ENCODE data around the gene ZFP92. TPM values are rescaled to one million over a fixed set of nuclear protein-coding genes. Genes with fewer than 3 reads are reported as not detected.

Gene ZFP92
- total RNA-seq, 1 donor from 2014 or later, result 0.39 TPM

GRCh38 chrX:153438532-153438931 is 27.3 kb downstream of the ZFP92 start:
- peak in 1 of 2 donors; percentile 34 for DNase-seq (ENCODE audit: low read depth in 2 of 2)

GRCh38 chrX:153439977-153440376 is 28.7 kb downstream of the ZFP92 start:
- no peak for DNase-seq (ENCODE audit: low read depth in 2 of 2)

DNA sequence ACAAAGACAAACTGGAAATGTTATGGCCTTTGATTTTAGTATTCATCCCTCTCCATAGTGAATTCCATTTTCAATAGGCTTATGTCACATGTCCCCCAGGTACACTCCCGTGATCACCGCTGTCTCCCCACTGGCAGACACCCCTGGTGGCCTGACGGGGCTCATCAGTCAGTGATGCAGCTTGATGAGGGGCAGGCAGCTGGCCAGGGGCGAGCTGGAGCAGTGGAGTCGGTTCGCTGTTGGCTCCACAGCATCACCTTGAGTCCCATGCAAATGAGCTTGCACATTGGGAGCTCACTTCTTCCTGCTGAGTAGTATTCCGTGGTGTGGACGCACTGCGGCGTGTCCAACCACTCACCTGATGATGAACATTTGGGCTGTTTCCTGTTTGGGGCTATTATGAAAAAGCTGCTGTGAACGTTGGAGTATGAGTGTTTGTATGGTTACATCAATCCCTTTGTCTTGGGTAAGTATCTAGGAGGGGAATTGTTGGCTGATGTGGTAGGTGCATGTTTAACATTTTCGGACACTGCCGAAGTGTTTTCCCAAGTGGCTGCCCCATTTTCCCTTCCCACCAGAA is 29.4 kb downstream of the ZFP92 start:
- no peak for DNase-seq (ENCODE audit: low read depth in 2 of 2)

- no peak for DNase-seq (ENCODE audit: low read depth in 2 of 2)
Observed at GRCh38 chrX:153441296-153441695, 30.0 kb downstream of the ZFP92 start.

- no peak for DNase-seq (ENCODE audit: low read depth in 2 of 2)
Observed at GRCh38 chrX:153441981-153442380, 30.7 kb downstream of the ZFP92 start.

DNA sequence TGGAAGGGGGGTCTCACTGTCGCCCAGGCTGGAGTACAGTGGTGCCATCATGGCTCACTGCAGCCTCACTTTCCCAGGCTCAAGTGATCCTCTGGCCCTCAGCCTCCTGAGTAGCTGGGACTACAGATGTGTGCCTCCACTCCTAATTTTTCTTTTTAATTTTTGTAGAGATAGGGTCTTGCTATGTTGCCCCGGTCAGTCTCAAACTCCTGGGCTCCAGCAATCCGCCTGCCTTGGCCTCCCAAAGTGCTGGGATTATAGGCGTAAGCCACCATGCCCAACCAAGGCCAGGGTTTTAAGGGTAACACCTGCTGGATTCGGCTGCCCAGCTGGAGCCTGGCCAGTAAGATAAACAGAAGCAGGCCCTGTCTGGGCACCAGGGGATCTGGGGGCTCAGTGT is 31.2 kb downstream of the ZFP92 start:
- no peak for DNase-seq (ENCODE audit: low read depth in 2 of 2)

GRCh38 chrX:153443476-153444332 is 32.4 kb downstream of the ZFP92 start:
- DNase-seq (ENCODE audit: low read depth in 2 of 2), result no peak

- no peak for DNase-seq (ENCODE audit: low read depth in 2 of 2)
Observed at GRCh38 chrX:153444333-153445011, 33.2 kb downstream of the ZFP92 start.

- no peak for DNase-seq (ENCODE audit: low read depth in 2 of 2)
Observed at GRCh38 chrX:153445106-153445855, 34.0 kb downstream of the ZFP92 start.

DNA sequence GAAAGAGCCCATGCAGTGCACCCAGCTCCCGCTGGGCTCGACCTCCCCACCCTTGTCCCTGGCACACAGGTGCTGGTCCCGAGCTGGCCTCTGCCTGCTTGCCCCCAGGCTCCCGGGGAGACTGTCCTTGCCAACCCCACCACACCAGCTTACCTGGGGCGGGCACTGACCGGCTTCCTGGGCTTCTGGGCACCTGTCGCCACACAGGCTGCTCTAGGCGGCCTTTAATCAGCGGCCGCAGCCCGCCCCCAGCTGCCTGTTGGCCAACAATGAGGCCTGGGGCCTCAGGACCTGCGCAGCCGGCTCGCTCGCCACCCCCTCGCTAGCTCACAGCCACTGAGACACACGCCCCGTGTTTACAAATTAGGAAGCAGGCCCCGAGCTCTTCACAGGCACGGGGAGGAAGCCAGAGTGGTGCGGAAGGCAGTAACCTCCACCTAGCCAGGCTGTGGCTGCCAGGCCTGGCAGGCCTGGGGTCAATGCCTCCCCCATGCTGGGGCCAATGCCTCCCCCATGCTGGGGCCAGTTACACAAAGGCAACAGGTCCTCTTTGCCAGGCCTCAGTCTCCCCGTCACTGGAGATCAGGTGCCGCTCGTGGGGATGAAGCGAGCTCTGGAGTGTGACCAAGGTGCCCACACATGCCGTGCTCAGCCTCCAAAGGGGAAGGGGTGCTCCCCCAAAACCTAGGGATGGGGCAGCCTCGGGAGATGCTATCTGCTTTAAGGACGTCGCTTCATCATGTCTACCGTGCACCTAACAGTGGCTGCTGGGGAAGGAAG is 34.8 kb downstream of the ZFP92 start, which contains the start of gene TREX2:
Gene TREX2, minus strand, starts transcription at position 201 of the 780 bp plus-strand sequence. CDS start 626 bp downstream, outside the sequence.
- DNase-seq (ENCODE audit: low read depth in 2 of 2), result no peak

DNA sequence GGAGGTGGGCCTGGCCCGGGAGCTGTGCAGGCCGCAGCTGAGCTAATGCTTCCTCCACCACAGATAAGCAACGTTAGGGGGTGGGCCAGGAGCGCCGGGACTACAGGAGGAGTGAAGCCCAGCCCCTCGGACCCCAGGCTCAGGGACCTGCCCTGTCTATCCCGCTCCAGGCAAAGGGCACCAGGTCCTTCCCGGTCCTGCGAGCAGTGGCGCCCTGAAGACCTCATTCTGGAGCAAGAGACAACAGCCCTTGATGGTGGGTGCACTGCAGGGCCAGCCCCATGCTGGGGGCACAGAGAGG is 35.3 kb downstream of the ZFP92 start:
- DNase-seq (ENCODE audit: low read depth in 2 of 2), result no peak

GRCh38 chrX:153446950-153447580 is 35.8 kb downstream of the ZFP92 start:
- DNase-seq (ENCODE audit: low read depth in 2 of 2), result no peak

GRCh38 chrX:153447581-153447960 is 36.3 kb downstream of the ZFP92 start:
- no peak for DNase-seq (ENCODE audit: low read depth in 2 of 2)

DNA sequence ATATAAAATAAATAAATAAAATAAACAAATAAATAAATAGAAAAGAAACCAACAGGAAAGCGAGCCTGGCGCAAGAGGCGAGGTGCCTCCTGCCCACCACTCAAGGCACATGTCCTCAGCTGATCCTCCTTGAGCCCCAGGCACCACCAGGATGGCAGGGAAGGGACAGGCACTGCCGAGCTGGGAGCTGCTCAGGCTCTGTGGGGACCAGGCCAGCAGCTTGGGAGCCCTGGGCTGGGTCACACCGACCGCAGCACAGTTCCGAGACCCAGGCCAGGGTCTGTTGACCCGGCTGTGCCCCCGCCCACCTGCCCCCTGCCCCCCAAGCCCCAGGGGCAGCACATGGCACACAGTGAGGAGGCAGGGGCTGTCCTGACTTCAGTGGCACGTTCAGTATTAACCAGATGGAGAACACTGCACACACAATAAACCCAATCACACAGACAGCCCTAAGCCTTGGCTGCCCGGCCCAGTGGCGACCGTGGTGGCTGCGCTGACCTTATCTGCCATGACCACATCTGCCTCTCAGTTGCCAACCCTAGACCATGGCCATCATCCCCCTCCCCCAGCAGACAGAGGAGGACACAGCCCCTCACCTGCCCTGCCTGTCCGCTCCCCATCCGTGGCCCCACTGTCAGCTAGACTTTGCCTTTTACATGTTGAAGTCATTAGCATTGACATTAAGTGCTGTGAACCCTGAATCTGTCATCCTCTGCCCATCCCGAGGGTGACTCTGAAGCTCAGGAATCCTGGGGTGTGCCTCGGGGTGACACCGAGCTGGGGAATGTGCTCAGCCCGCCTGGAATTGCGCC is 37.5 kb downstream of the ZFP92 start:
- no peak for DNase-seq (ENCODE audit: low read depth in 2 of 2)

DNA sequence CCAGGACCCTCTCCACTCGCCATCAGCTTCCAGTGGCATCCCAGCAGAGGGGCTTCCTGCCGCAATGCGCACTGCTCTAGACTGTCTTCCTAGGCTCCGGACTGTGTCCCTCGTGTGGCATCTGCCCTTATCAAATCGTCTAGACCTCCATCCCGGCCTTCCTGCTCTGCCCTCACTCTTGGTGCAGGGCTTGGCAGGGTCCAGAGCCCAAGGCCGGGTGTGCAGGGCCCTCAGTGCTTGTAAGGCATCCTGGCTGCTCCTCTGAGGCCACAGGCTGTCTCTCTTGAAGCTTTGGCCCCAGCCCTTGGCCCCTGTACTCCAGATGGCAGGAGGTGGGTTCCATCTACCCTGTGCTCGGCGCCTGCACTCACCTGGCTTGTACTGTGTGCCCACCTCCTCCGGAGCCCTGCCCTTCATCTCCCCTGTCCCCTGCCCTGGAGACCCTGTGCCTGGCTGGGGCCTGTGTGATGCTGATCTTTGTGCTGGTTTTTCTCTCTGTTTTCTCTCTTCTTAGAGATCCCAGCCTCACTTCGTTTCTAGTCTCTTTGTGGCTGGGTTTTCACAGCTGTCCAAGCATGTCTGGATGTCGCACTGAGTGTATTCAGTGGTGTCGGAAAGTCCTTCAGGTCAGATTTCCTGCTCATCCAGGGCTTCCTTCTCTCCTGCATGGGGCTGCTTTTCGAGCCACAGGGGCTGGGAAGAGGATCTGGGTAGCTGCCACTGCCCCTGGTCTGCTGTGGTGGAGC is 38.3 kb downstream of the ZFP92 start:
- DNase-seq (ENCODE audit: low read depth in 2 of 2), result no peak

GRCh38 chrX:153450114-153450948 is 39.1 kb downstream of the ZFP92 start:
- no peak for DNase-seq (ENCODE audit: low read depth in 2 of 2)

- DNase-seq (ENCODE audit: low read depth in 2 of 2), result no peak
Observed at GRCh38 chrX:153450949-153451277, 39.6 kb downstream of the ZFP92 start.

DNA sequence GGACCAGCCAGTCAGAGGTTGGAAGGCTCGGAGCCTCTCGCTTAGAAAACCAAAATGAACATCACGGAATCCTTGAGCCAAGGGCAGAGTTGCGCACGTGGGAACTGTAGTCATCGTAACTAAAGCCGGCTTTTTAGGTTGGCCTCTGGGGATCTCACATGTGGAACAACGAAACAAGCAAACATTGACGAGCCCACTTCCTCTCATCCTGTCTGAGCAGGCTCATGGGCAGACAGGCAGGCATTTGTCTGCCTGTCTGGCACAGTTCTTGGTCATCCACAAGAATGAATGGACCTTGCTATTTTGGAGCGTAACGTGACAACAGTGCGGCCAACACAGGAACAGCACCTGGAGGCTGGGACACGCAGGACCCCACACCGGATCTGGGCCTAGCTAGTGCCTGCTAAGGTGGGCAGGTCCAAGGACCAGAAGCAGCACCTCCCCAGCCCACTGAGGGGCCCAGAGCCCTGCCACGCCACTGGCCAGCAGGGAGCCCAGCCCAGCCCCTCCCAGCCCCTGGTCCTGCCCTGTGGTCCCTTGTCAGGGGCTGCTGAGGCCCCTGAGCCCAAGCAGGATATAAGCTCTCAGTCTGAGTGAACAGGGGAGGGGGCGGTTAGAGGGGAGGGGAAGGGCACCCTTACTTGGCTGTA is 43.8 kb downstream of the ZFP92 start:
- no peak for DNase-seq (ENCODE audit: low read depth in 2 of 2)

Measured in dermis microvascular lymphatic vessel endothelial cell (primary cell).